Measurements from ENCODE around the gene SLC6A9.

Gene SLC6A9

GRCh38 chr1:43998000-43998378 lies 33.3 kb downstream of the SLC6A9 start:
- no peak for DNase-seq

DNA sequence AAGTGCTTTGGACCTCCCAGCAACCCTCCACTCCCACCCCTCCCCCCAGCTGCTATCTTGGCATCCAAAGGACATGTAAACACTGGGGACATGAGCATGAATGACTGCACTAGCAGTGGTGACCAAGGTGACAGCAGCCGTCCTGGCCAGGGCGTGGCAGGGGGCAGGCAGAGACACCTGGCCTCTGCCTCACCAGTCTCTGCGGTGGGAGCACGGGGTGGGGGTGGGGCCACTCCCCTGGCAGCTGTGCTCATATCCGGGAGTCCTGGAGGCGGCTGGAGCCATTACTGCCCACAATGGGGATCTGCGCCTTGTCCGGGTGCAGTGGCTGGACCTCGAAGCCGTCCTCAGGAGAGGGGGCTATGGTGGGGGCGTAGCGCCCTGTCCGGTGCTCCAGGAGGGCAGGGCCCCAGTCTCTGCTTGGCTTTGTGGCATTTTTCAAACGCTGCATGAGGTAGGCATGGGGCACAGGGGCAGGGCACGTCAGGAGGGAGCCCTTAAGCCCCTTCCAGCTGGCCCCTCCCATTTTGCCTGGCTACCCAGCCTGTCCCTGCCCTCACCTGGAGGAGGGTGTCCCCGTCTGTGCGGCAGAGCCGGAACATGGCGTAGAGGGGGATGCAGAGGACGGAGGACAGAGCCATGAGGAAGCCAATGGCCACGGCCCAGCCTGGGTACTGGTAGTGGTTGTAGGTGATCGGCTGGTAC lies 33.8 kb downstream of the SLC6A9 start:
- DNase-seq: no peak

DNA sequence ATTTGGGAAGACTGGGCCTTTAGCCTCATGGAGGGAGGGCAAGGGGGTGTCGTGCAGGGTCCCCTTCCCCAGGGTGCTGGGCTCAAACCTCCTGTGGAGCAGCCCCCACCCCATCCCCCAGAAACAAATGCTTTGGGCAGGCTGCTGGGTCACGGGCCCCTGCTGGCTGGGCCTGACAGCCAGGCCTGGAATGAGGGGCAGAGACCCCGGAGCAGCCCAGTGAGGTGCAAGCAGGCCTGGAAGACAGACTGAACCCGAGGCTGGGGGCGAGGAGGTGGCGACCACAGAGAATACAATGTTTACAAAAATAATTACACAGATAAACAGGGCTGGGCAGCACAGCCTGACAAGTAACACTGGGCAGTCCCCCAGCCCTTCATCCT lies 34.5 kb downstream of the SLC6A9 start:
- no peak for DNase-seq

GRCh38 chr1:43995984-43996732 lies 35.1 kb downstream of the SLC6A9 start:
- no peak for DNase-seq

DNA sequence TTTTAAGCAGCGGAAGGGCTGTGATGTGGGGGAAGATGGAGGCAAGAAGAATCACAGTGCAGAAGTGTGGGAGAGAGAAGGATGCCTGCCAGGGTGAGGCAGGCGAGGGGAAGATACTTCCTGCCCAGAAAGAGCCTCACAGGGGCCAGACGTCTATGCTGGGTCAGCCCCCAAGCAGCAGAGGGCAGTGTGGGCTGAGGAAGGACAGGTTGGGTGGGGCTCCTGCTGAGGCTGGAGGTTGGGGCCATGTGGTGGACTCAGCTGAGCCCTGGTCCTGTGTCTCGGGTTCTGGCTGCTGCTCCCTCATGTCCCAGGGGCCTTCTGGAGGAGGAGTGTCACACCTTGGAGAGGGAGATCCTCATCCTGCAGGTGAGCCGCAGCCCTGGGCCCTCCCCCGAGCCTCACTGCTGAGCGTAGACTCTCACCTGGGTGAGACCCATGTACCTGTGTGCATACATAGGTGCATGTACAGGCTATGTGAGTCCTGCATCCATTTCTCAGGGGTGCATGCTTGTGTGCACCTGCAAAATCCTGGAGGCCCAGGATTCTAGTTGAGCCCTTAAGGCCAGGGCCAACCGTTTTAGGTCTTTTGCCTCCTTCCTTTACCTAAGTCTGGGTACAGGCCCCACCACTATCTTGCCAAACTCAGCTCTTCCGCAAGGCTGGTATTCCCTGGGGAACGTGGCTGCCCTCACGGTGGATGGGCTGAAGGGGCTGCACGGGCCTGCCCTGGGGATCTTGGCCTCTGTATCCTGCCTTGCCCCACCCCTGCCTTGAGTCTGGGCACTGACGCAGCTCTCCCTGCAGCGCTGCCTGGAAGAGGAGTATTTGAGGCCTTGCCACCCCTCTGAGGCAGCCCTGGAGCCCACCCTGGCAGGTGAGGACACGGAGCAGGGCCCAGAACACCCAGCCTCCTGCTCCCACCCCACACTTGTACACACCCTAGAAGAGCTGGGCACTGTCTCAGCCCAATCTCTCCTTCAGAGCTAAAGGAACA lies 36.2 kb downstream of the SLC6A9 start:
- DNase-seq: peak; percentile 71

- DNase-seq: no peak
Measured at GRCh38 chr1:43994071-43994470, 37.2 kb downstream of the SLC6A9 start.

DNA sequence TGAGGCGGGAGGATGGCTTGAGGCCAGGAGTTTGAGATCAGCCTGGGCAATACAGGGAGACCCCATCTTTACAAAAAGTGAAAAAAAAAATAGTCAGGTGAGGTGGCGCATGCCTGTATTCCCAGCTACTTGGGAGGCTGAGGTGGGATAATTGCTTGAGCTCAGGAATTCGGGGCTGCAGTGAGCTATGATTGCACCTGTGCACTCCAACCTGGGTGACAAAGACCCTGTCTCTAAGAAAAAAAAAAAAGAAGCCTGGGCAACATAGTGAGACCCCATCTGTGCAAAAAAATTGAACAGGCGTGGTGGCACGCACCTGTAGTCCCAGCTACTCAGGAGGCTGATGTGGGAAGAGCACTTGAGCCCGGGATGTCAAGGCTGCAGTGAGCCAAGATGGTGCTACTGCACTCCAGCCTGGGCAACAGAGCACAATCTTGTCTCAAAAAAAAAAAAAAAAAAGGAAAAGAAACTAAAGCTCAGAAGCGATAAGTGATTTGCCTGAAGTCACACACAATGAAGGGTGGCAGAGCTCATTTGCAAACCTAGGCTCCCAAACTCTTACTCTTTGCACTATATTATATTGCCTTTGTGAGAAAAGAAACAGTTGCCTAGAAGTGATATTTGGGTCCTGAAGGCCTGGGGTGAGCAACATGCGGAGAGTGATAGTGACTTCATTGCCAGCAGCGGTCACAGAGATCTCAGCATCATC lies 37.9 kb downstream of the SLC6A9 start:
- no peak for DNase-seq

DNA sequence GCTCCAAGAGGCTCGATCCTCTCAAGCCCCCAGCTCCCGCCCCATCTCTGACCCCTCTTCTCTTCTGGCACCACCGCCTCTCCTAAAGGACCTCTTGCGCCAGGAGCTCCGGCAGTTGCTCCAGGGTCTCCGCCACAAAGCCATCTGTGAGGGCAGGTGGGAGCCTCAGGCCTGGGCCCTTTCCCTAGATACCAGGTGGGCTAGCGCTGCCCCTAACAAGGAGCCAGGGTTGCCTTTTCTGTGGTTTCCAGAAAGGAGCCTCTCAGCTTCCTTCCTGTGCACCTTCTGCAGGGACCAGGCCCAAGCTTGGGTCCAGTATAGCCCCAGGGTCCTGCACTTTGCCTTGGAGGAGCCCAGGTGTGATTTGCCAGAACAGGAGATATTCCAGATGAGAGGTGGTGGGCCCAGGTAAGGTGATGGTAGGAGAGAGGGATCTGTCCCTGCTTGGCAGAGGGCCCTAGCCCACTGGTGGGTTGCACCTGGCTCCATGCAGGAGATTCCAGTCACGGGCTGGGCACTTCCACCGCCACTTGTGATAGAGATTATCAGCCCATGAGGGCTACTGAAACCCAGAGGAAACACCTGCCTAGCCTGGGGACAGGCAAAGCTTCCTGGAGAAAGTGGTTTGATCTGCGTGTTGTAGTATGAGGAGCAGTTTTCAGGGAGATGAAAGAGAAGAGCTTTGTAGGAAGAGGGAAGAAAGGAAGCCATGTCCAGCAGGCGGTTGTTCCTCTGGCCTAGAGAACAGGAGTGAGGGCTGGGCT lies 38.8 kb downstream of the SLC6A9 start:
- no peak for DNase-seq

- peak; percentile 80 for DNase-seq
Measured at GRCh38 chr1:43991476-43992231, 39.6 kb downstream of the SLC6A9 start, which contains the start of gene CCDC24. TSS of gene CCDC24 (plus strand) at chr1:43991599. CDS start at chr1:43991879, 280 bp downstream.

- DNase-seq: no peak
Measured at GRCh38 chr1:43991200-43991475, 40.1 kb downstream of the SLC6A9 start.

DNA sequence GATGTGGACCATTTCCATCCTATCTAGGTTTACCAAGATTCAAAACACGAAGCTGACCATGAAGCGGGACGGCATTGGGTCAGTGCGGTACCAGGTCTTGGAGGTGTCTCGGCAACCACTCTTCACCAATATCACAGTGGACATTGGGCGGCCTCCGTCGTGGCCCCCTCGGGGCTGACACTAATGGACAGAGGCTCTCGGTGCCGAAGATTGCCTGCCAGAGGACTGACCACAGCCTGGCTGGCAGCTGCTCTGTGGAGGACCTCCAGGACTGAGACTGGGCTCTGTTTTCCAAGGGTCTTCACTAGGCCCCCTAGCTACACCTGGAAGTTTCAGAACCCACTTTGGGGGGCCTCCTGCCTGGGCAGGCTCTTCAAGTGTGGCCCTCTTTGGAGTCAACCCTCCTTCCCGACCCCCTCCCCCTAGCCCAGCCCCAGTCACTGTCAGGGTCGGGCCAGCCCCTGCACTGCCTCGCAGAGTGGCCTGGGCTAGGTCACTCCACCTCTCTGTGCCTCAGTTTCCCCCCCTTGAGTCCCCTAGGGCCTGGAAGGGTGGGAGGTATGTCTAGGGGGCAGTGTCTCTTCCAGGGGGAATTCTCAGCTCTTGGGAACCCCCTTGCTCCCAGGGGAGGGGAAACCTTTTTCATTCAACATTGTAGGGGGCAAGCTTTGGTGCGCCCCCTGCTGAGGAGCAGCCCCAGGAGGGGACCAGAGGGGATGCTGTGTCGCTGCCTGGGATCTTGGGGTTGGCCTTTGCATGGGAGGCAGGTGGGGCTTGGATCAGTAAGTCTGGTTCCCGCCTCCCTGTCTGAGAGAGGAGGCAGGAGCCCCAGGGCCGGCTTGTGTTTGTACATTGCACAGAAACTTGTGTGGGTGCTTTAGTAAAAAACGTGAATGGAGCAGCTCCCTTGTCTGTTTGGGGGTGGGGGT lies 40.7 kb downstream of the SLC6A9 start:
- no peak for DNase-seq

GRCh38 chr1:43987159-43987902 lies 43.9 kb downstream of the SLC6A9 start:
- DNase-seq: no peak

DNA sequence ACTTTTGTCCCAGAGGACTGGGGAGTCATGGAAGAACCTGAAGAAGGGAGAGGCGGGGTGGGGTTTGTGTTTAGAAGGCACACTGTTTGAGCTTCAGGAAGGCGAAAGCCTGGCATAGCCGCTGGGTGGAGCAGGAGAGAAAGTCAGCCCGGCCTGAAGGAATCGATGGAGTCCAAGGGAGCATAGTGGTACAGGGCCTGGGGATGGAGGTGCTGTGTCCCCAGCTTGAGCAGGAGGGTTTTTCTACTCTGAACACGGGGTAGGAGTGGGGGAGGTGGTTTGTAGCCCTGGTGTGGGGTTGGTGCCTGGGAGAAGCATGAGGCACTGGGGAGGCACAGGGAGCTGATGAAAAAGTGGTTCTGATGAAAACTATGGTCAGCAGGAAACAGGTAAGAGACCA lies 44.5 kb downstream of the SLC6A9 start:
- no peak for DNase-seq

DNA sequence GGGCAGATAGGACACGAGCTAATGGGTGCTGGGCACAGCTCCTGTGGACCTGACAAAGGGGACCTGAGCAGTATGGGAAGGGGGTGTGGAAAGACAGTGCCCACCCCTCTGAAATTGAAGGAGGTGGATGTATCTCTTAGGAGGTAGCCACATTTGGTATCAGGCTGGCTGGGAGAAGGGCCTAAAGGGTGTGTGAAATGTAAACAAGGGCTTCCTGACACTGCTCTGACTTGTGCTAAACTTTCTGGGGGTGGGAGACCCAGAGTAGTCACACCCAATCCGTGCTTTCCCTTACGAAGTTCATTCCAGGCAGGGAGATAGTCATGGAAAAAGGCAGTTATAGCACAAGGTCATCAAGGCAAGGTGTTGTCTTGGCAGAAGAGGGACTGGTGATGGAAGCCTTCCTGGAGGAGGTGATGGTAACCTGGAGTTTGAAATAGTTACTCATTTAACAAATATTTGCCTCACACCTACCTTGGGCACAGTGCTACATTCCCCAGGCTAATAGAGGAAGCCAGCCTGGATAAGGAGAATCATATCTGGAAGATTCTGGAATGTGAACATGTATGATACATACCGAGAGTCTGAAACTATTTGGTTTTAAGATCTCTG lies 45.2 kb downstream of the SLC6A9 start:
- DNase-seq: no peak

DNA sequence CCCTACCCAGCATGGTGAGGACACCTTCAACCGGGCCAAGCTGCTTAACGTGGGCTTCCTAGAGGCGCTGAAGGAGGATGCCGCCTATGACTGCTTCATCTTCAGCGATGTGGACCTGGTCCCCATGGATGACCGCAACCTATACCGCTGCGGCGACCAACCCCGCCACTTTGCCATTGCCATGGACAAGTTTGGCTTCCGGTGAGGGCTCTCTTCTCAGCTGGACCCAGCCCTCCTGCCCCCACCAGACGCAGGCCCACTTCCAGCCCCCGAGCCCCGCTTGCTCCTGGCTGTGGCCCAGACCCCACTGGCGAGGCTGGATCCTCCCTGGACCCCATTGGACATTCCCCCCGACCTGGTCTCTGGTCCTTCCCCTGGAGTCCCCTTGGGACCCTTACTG lies 46.4 kb downstream of the SLC6A9 start:
- no peak for DNase-seq

DNA sequence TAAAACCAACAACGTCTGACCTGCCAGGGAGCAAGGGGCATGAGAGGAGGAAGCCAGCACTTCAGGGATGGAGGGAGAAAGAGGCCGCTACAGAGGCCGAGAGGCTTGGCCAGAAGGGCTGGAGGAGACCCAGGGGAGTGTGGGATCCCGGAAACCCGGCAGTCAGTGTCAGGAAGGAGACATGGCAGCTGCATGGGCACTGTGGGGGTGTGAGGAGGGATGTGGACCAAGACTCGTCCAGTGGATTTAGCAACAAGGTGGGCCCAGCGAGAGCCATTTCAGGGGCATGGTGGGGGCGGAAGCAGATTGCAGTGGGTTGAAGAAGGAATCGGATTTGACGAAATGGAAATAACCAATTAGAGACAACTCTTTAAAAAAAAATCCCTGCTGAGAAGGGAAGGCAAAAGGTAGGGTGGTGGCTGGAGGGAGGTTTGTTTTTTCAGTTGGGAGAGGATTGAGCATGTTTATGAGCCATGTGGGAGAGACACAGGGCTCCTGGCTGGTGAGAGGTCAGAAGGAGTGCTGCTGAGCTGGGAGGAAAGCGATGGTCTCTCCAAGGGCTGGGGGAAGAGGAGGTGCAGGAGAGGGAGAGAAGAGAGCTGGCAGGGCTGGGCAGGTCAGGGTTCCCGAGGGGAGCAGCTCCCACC lies 47.9 kb downstream of the SLC6A9 start:
- DNase-seq: no peak

DNA sequence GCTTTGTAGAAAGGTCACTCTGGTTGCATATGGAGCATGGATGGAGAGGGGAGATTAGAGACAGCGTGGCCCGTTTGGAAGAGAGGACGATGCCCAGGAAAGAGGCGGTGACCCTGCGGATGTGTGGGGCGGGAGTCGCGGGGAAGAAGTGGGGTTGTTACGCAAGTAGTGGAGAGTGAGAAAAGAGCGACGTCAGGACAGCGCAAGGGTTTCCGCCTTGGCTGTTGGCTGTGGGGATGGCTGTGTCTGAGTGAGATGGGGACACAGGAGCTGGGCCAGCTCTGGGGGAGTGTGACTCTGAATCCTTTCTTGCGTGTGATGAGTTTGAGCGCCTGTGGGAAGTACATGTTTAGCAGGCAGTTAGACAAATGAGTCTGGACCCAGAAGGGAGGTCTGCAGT lies 48.5 kb downstream of the SLC6A9 start:
- no peak for DNase-seq

DNA sequence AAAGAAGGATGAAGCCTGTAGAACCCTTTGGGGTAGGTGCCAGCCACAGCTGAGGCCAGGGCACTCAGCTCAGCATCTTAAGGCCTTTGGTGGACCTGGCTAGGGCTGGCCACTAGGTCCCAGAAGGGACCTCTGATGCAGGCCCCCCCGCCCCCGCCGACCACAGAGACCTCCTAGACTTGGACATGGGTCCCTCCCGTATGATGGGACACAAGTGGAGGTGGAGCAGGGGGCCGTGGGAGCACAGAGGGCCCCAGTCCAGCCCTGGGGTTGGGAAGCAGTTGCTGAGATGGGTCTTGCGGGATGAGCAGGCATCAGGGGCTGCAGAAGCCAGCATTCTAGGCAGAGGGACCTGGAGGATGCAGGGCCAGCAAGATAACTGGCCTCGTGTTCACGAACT lies 49.0 kb downstream of the SLC6A9 start:
- no peak for DNase-seq
